ENCODE data around the gene ANGPTL4.
"Not testable (repeated sequence)": the region's sequence is repeated elsewhere in the genome, so short reads cannot be mapped to it uniquely, and the experiment has no call there.

ANGPTL4 gene

DNA sequence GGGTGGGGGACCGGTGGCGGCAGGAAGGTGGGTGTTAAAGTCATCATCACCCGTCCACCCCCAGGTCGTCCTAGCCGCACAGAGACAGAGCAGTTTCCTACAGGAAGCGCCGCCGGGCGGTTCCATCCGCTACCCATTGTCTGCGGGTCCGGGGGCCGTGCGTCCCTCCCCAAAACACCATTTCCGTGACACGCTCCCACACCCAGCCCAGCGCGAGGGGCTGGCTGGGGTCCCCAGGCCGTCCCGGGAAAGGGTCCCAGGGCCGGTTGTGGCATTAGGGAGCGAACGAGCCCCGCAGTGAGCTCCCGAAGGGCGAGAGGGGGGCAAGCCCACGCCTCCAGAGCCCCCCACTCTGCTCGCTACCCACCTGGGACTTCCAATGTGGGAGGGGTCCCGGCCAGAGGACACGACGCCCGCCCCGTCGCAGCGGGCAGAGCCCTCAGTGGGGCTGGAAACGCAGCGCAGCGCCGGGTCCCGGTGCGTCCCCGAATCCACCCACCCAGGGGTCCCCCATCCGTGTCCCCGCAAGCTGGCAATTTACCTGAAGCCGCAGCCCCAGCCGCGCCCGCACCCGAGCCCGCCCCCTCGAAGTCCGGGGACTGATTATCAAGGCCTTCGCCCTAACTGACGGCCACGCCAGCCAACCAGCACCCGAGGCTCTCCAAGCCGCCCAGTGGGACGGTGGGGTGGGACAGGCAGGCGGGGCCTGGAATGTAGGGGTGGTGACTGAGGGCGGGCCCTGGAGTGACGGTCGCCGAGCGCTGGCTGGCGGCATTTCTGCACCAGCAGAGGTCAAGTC is 21.1 kb upstream of the ANGPTL4 start, which contains the start of gene KANK3:
KANK3 (minus strand) TSS at position 579 of the 799 bp plus-strand sequence. CDS start 5,434 bp downstream, outside the sequence.
- H2AFZ ChIP-seq (ENCODE audit: low read length), result peak within 1 kb of the TSS; percentile 74
- no peaks in the 10 kb centered on the region for H3K9me3 ChIP-seq (ENCODE audit: insufficient read depth, low read depth, low read length)
- TF ChIP-seq, protein P1, sequence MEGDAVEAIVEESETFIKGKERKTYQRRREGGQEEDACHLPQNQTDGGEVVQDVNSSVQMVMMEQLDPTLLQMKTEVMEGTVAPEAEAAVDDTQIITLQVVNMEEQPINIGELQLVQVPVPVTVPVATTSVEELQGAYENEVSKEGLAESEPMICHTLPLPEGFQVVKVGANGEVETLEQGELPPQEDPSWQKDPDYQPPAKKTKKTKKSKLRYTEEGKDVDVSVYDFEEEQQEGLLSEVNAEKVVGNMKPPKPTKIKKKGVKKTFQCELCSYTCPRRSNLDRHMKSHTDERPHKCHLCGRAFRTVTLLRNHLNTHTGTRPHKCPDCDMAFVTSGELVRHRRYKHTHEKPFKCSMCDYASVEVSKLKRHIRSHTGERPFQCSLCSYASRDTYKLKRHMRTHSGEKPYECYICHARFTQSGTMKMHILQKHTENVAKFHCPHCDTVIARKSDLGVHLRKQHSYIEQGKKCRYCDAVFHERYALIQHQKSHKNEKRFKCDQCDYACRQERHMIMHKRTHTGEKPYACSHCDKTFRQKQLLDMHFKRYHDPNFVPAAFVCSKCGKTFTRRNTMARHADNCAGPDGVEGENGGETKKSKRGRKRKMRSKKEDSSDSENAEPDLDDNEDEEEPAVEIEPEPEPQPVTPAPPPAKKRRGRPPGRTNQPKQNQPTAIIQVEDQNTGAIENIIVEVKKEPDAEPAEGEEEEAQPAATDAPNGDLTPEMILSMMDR (conservative IDR thresholded peaks at IDR 0.05; ENCODE audit: low read length), result no peak
- TF ChIP-seq EZH2phosphoT487 (IDR thresholded peaks at IDR 0.05; ENCODE audit: borderline replicate concordance), result no peak
- H3K27me3 ChIP-seq (ENCODE audit: insufficient read depth, low read length, poor library complexity, severe bottlenecking), result no peaks in the 10 kb centered on the region
- H3K79me2 ChIP-seq (ENCODE audit: insufficient read depth, low read length), result no peaks in the 10 kb centered on the region
- H3K36me3 ChIP-seq (ENCODE audit: insufficient read depth, low read length), result no peaks in the 10 kb centered on the region
- no peaks in the 10 kb centered on the region for H4K20me1 ChIP-seq (ENCODE audit: insufficient read depth, low read length, poor library complexity, severe bottlenecking)
- no peaks in the 10 kb centered on the region for H3F3A ChIP-seq (ENCODE audit: low read depth)
- H3K9me2 ChIP-seq (replicated peaks; ENCODE audit: low read depth, low read length), result no peaks in the 10 kb centered on the region
- peaks cover 4% of the 10 kb centered on the region for H3K4me1 ChIP-seq (ENCODE audit: insufficient read depth, low read length, poor library complexity, severe bottlenecking)
- peak within 1 kb of the TSS; percentile 68 for H3K4me3 ChIP-seq (ENCODE audit: low read length, poor library complexity, severe bottlenecking)
- H3K4me2 ChIP-seq (ENCODE audit: low read depth, low read length, poor library complexity, severe bottlenecking), result peak within 1 kb of the TSS; percentile 57
- no peak within 1 kb of the TSS for H3K9ac ChIP-seq (ENCODE audit: low read depth, low read length, poor library complexity, severe bottlenecking)

DNA sequence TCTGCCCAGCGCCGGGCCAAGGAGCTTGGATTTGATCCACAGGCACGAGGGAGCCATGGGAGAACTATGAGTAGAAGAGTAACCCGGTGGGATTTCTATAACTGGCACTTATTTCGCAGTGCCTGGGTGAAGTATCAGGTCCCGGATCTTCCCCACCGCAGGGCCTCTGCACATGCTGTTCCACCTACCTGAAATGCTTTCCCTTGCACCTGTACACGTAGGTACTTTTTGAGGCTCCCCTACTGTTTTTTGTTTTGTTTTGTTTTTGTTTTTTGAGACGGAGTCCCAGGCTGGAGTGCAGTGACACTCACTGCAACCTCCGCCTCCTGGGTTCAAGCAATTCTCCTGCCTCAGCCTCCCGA is 20.5 kb upstream of the ANGPTL4 start:
- peak overlapping the region; percentile 18; the same call in 1 of the 2 replicates for H2AFZ ChIP-seq (ENCODE audit: low read length)
- no peaks in the 10 kb centered on the region for H4K20me1 ChIP-seq (ENCODE audit: insufficient read depth, low read length, poor library complexity, severe bottlenecking)
- TF ChIP-seq, protein P1 (conservative IDR thresholded peaks at IDR 0.05; ENCODE audit: low read length), result no peak
- no peak for TF ChIP-seq EZH2phosphoT487 (IDR thresholded peaks at IDR 0.05; ENCODE audit: borderline replicate concordance)
- H3K79me2 ChIP-seq (ENCODE audit: insufficient read depth, low read length), result no peaks in the 10 kb centered on the region
- H3K9ac ChIP-seq (ENCODE audit: low read depth, low read length, poor library complexity, severe bottlenecking), result no peak overlapping the region
- peak overlapping the region; percentile 57 for H3K4me2 ChIP-seq (ENCODE audit: low read depth, low read length, poor library complexity, severe bottlenecking)
- H3K9me3 ChIP-seq (ENCODE audit: insufficient read depth, low read depth, low read length), result no peaks in the 10 kb centered on the region
- H3F3A ChIP-seq (ENCODE audit: low read depth), result no peaks in the 10 kb centered on the region
- no peak overlapping the region for H3K4me3 ChIP-seq (ENCODE audit: low read length, poor library complexity, severe bottlenecking)
- no peaks in the 10 kb centered on the region for H3K36me3 ChIP-seq (ENCODE audit: insufficient read depth, low read length)
- H3K27me3 ChIP-seq (ENCODE audit: insufficient read depth, low read length, poor library complexity, severe bottlenecking), result no peaks in the 10 kb centered on the region
- peaks cover 4% of the 10 kb centered on the region for H3K4me1 ChIP-seq (ENCODE audit: insufficient read depth, low read length, poor library complexity, severe bottlenecking)
- H3K9me2 ChIP-seq (replicated peaks; ENCODE audit: low read depth, low read length), result no peaks in the 10 kb centered on the region

DNA sequence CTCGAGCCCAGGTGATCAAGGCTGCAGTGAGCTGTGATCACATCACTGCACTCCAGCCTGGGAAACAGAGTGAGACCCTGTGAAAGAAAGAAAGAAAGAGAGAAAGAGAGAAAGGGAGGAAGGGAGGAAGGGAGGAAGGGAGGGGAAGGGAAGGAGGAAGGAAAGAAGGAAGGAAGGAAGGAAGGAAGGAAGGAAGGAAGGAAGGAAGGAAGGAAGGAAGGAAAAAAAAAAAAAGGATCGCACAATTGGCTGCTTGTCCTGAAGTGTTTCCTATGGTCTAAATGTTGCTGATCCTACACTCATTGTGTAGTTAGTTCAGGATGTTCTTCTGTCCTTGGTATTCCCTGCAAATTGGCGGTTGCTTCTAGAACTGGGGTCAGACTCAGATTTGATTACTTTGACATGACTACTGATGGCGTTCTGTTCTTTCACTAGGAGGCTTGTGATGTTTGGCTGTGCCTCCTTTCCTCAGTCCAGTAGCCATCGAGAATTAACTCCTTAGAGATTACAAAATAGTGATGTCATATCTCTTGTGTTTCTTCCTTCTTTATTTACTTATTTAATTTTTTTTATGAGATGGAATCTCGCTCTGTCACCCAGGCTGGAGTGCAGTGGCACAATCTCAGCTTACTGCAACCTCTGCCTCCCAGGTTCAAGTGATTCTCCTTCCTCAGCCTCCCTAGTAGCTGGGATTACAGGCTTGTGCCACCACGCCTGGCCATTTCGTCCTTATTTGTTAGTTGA is 14.2 kb upstream of the ANGPTL4 start:
- H3K9me2 ChIP-seq (replicated peaks; ENCODE audit: low read depth, low read length); H4K20me1 ChIP-seq (ENCODE audit: insufficient read depth, low read length, poor library complexity, severe bottlenecking); H3K4me2 ChIP-seq (ENCODE audit: low read depth, low read length, poor library complexity, severe bottlenecking); H3K4me1 ChIP-seq (ENCODE audit: insufficient read depth, low read length, poor library complexity, severe bottlenecking); H3K36me3 ChIP-seq (ENCODE audit: insufficient read depth, low read length); H2AFZ ChIP-seq (ENCODE audit: low read length); H3K4me3 ChIP-seq (ENCODE audit: low read length, poor library complexity, severe bottlenecking); H3K9me3 ChIP-seq (ENCODE audit: insufficient read depth, low read depth, low read length); H3F3A ChIP-seq (ENCODE audit: low read depth); H3K9ac ChIP-seq (ENCODE audit: low read depth, low read length, poor library complexity, severe bottlenecking); H3K79me2 ChIP-seq (ENCODE audit: insufficient read depth, low read length); H3K27me3 ChIP-seq (ENCODE audit: insufficient read depth, low read length, poor library complexity, severe bottlenecking): not testable (repeated sequence)
